Activated naive CD4-positive, alpha-beta T cell treated with Interleukin-2 at 50 U/mL for 16 hours (primary cell): ENCODE data around the gene FRMPD2.
"Not testable (repeated sequence)": the region's sequence is repeated elsewhere in the genome, so short reads cannot be mapped to it uniquely, and the experiment has no call there.

Experiments used
- DNase-seq: peaks from one replicate; pipeline ENCODE4 v3.0.0-alpha.2; 2020

The FRMPD2 gene

GRCh38 chr10:48249763-48250351 lies 24.6 kb downstream of the FRMPD2 start:
- DNase-seq: no peak

- DNase-seq: no peak
Measured at GRCh38 chr10:48249004-48249762, 25.3 kb downstream of the FRMPD2 start.

GRCh38 chr10:48248462-48248861 lies 26.0 kb downstream of the FRMPD2 start:
- DNase-seq: no peak

DNA sequence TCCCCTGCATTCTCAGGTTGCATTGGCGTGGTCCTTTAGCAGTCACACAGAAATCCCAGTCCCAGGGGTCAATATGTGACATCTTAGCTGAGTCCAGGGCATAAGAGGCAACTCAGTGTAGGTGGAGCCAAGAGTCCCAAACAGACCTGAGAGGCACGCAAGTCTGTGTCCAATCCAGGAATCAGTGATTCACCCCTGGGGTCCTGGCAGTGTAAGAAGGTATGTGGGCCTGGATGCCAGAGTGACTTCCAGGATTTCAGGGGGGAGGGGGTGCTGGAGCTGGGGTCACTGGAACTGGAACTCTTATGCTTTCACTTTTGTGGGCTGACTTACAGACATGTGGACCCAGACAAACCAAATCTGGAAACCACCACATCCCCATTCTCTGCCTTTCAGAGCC lies 26.8 kb downstream of the FRMPD2 start:
- no peak for DNase-seq

DNA sequence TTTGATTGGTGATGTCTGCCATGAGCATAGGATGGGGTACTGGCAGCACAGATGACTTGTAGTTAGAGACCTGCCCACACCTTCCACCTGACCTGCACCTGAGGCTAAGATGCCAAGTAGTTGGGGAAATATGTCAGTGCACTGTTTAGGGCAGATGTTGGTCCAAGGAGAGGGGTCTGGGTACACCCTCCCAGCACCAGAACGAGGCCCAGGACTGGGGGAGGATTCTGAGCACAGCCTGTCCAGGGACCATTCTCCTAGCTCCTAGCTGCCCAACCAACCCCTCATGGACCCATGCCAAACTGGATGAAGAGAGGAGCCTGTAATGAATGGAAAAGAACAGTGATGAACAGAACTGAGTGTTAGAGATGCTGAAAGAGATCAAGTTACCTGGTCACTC lies 28.0 kb downstream of the FRMPD2 start:
- DNase-seq: no peak

DNA sequence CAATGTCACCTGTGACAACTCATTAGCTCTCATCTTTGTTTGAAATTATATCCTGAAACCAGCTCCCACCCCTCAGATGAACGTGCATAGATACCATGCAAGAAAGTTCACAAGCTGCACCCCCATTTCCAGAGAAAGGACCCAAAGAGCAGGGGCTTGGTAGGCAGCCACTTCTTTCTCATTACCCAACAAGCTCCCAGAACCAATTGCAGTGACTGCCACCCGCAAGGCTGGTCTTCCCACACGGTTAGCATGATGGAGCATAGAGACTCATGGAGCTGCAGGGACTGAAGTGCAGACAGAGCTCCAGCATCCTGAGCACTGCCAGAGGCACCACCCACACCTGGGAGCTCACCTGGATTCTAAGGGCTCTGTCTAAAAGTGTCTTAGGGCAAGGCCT lies 28.5 kb downstream of the FRMPD2 start:
- no peak for DNase-seq

DNA sequence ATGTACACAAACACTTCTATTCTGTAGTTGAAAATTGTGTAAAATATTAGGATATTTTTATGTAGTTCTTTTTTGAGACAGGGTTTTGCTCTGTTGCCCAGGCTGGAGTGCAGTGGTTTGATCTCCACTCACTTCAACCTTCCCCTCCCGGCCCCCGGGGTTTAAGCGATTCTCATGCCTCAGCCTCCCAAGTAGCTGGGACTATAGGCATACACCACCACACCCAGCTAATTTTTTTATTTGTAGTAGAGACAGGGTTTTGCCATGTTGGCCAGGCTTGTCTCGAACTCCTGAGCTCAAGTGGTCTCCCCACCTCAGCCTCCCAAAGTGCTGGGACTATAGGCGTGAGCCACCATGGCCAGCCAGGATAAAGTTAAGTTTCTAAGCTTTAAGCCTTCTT lies 30.6 kb downstream of the FRMPD2 start:
- DNase-seq: not testable (repeated sequence)

DNA sequence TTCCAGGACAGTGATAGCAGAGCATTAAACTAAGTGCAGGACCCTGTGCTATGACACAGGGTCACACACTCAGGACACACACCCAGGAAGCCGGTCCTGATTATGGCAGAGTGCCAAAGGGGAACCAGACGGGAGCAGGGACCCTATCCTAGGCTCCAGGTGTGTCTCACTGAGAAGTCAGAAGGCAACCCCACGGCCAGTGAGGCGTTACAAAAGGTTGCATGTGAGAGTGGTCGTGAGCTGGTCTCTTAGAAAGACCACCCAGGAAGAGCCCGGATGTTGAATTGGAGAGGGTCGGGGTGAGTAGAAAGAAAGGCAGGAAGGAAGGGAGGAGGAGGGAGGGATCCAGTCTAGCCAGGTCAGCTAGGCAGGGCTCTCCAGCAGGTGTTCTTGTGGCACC lies 31.0 kb downstream of the FRMPD2 start:
- DNase-seq: no peak

DNA sequence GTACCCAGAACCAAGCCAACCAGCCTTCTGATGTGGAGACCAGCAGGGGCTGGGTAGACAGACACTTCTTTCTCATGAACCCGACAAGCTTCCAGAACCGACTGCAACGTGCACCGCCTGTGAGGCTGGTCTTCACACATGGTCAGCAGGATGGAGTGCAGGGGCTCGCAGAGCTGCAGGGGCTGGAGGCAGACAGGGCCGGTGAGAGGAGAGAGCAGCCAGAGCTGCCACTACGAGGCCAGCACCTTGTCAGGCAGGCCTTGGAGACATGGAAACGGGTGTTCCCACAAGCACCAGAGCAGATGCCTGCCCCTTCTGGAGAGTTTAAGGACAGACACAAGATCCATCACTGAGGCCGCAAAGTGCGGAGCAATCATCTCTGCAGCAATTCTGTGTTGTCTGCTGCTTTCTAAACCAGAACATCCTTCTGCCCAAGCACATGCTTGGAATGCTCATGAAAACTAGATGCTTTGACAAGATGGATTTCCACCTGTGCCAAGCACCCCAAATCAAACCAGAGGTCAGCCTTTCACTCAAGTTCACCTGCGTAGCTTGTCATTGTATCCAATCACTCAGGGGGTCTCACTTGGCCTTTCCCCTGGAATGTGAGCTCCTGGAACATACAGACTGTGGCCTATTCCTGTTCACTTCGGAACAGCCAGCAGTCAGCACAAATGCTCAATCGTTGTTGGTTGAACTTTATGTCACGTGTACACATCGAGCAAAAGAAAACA lies 32.2 kb downstream of the FRMPD2 start:
- no peak for DNase-seq

DNA sequence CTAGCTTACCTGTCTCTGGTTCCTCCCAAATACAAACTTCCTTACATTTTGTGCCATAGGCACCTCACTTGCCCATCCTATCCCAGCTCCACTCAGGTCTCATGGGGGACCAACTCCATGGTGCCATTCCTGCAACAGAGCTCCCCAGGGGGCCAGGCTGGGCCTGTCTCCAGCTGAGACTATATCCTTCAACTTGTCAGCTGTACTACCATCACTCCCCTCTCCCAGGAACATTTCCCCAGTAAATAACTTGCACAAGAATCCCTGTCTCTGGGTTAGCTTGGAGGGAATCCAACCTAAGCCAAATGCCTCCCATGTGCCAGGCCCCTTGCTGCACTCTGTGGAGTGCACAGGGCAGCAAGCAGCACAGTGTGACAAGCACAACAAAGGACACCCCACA lies 33.2 kb downstream of the FRMPD2 start:
- no peak for DNase-seq

GRCh38 chr10:48240196-48240595 lies 34.3 kb downstream of the FRMPD2 start:
- DNase-seq: no peak

- DNase-seq: no peak
Measured at GRCh38 chr10:48239618-48240017, 34.9 kb downstream of the FRMPD2 start.

DNA sequence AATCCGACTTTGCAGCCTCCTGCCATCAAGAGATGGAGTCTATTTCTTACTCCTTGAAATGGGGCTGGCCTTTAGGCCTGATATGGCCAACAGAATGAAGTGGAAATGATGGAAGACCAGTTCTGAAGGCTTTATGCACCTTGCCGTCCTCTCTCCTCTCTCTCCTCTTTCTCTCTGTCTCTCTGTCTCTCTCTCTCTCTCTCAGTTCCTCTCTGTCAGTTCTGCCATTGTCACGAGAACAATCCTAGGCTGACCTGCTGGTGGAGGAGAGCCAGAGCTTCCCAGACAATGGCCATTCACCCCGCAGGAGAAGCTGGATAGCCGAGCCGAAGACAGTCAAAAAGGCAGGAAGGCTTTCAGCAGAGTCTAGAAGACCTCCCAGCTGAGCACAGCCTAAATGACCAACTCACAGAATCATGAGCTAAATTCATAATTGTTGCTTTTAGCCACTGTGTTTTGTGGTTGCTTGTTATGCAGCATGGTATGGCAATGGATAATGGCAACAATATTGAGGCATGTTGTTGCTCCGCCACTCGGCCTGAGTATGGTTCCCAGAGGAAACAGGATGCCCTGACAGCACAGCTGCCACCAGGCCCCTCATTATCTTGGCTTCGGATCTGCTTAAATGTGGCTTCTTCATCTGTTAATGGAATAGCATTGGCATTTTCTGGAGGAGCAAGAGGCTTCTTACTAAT lies 35.5 kb downstream of the FRMPD2 start:
- DNase-seq: no peak

- DNase-seq: no peak
Measured at GRCh38 chr10:48237259-48238250, 36.9 kb downstream of the FRMPD2 start.

GRCh38 chr10:48236199-48236621 lies 38.3 kb downstream of the FRMPD2 start:
- DNase-seq: no peak

- no peak for DNase-seq
Measured at GRCh38 chr10:48235501-48235900, 39.0 kb downstream of the FRMPD2 start.

- no peak for DNase-seq
Measured at GRCh38 chr10:48234787-48235186, 39.7 kb downstream of the FRMPD2 start.

GRCh38 chr10:48234295-48234694 lies 40.2 kb downstream of the FRMPD2 start:
- DNase-seq: no peak

DNA sequence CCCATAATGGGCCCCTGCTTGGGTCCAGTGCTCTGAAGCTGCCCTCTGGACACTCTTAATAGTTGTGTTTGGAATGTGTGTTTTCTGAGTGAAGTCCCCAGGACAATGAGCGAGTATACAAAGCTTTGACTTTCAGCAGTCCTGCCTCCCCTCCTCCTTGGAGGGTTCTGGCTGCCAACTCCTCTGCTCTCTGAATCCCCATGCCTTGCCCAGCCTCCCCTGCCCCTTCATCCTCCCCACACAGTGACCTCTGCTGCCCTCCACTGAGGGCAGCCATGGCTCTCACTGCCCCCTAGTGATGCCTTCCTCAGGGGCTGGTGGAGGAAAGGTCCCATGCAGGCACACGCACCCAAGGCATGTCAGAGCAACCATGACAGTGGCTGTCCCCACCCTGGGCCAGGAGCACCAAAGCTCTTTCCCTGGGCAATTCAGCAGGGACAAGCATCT lies 40.9 kb downstream of the FRMPD2 start:
- no peak for DNase-seq

DNA sequence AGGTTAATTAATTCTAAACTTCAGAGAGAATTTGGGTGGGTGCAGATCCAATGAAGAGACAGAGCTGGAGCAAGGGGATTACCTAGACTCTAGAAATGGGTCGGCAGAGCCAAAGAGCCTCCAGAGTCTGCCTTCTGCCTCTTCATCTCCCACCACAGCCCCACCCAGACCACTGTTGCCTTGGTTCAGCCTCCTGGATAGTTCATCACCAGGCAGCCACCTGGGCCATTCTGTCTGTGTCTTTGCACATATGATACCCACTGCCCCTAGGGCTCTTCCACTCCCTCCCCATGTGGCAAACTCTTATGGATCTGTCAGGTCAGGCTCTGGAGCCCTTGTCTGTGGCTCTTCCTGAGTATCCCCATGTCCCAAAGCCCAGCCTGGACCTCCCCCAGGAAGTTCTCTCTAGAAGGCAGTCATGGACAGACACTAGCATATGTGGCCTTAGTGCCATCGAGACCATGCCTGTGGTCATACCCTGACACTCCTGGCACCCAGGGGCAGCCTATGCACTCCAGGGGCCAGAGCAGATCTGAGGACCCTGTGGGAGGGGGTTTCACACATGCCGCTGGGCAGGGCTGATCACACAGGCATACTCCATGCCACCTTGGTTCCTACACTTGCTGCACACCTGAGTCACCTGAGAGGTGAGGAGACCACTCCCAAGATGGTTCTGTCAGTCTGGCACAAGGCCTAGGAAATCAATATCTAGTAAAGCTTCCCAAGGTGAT lies 41.6 kb downstream of the FRMPD2 start:
- no peak for DNase-seq

GRCh38 chr10:48231699-48232315 lies 42.7 kb downstream of the FRMPD2 start:
- no peak for DNase-seq
